Fibroblast of lung (primary cell): ENCODE results near the gene NFAM1. TPM values are rescaled to one million over a fixed set of nuclear protein-coding genes. Genes with fewer than 3 reads are reported as not detected.

Experiments used
- DNase-seq, 2 donors: peaks; one replicate each; pipeline versions ENCODE4 v3.0.0 to v3.0.0-alpha.2; 2010; ENCODE audit warnings: low read depth in 2 of 2
- H2AFZ ChIP-seq: 2 replicates; pipeline ENCODE4 v1.5.1; 2012; ENCODE audit warnings: low read length, control low read depth, inconsistent platforms
- H3K27ac ChIP-seq: 2 replicates; pipeline ENCODE4 v1.5.1; 2011; ENCODE audit warnings: low read length, control low read depth; ENCODE audit not compliant: insufficient read depth
- H3K27me3 ChIP-seq: 2 replicates; pipeline ENCODE4 v1.5.1; 2011; ENCODE audit warnings: mild to moderate bottlenecking, low read length; ENCODE audit not compliant: control insufficient read depth, insufficient read depth
- H3K36me3 ChIP-seq: 2 replicates; pipeline ENCODE4 v1.5.1; 2011; ENCODE audit warnings: low read length; ENCODE audit not compliant: control insufficient read depth, insufficient read depth
- H3K4me1 ChIP-seq: 2 replicates; pipeline ENCODE4 v1.5.1; 2011; ENCODE audit warnings: low read length; ENCODE audit not compliant: control insufficient read depth, insufficient read depth; ENCODE audit errors: extremely low read depth
- H3K4me2 ChIP-seq: 2 replicates; pipeline ENCODE4 v1.5.1; 2011; ENCODE audit warnings: low read length, control low read depth; ENCODE audit not compliant: insufficient read depth; ENCODE audit errors: extremely low read depth
- H3K4me3 ChIP-seq, 4 experiments: fragments of 200-600 bp in 1 of 4; sonication (generic) in 1 of 4; replicated peaks in 1 of 4; 2 replicates each; pipeline ENCODE4 v1.5.1; 2011 to 2016; ENCODE audit warnings: low read length in 4 of 4, low read depth in 3 of 4, mild to moderate bottlenecking in 3 of 4, control low read depth in 2 of 4, inconsistent platforms in 1 of 4, mixed read lengths in 1 of 4; ENCODE audit not compliant: insufficient read depth in 1 of 4; ENCODE audit errors: control extremely low read depth in 1 of 4
- H3K79me2 ChIP-seq: 2 replicates; pipeline ENCODE4 v1.5.1; 2012; ENCODE audit warnings: mild to moderate bottlenecking, low read length, inconsistent platforms; ENCODE audit not compliant: control insufficient read depth, insufficient read depth
- H3K9ac ChIP-seq: 2 replicates; pipeline ENCODE4 v1.5.1; 2011; ENCODE audit warnings: mild to moderate bottlenecking, low read length, control low read depth; ENCODE audit not compliant: insufficient read depth
- H3K9me3 ChIP-seq: 2 replicates; pipeline ENCODE4 v1.5.1; 2012; ENCODE audit warnings: low read depth, low read length; ENCODE audit not compliant: control insufficient read depth, insufficient read depth
- H4K20me1 ChIP-seq: 2 replicates; pipeline ENCODE4 v1.5.1; 2011; ENCODE audit warnings: low read length; ENCODE audit not compliant: control insufficient read depth, insufficient read depth; ENCODE audit errors: extremely low read depth
- EZH2 ChIP-seq: IDR thresholded peaks from 2 replicates; pipeline ENCODE4 v1.5.1; 2012; ENCODE audit warnings: low read length, control low read depth, mild to moderate bottlenecking; ENCODE audit errors: missing control alignments
- polyA plus RNA-seq, 2 donors: library from polyadenylated mRNA; depleted of rRNA in 1 of 2; stranded (reverse) in 1 of 2; unstranded in 1 of 2; fragments of >200 nt; gene quantifications; 2 replicates each; pipeline ENCODE4 v1.2.1, GENCODE V29; 2011 to 2012; ENCODE audit warnings: missing spikeins in 1 of 2
- total RNA-seq: library from RNA; depleted of rRNA; stranded (reverse); fragments of >200 nt; gene quantifications from 2 replicates; pipeline ENCODE4 v1.2.1, GENCODE V29; 2014
- TF ChIP-seq, protein P1 (sequence below), 2 donors: IDR thresholded peaks in 1 of 2; conservative IDR thresholded peaks in 1 of 2; 1 replicate in 1 of 2; 2 replicates in 1 of 2; pipeline ENCODE4 v1.5.1; 2011 to 2012; ENCODE audit warnings: low read length in 2 of 2, control low read depth in 1 of 2, inconsistent platforms in 1 of 2, low read depth in 1 of 2, mild to moderate bottlenecking in 1 of 2

NFAM1 gene
- total and polyA plus RNA-seq, 2 donors (not counting 1 experiment from before 2014, with no cell fraction given), result 0.17 TPM; not detected in 1

DNA sequence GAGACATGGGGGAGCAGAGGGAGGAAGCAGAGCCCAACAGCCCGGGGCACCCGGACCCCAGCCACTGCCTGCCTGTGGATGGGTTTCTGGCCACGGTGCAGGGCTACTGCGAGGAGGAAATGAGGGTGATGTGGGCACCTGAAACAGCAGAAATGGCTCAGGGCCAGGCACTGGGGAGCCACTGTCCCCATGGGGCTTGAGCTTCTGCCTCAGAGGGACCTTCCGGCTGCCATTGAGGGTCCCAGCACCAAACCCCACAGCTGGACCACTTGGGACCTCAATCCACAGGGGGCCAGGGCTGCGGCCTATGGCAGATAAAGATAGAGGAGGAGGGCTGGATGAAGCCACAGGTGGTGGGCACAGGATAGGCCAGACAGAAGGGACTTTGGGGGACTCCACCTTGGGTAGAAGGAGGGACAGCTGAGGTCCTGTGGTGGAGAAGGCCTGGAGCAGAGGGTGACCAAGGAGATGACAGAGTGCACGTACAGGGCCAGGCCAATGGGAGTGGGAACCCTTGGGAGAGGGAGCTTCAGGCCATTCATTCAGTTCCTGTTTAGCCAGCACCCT is 48.3 kb downstream of the NFAM1 start:
- no peak overlapping the region for H3K4me2 ChIP-seq
- H4K20me1 ChIP-seq, result no peaks in the 10 kb centered on the region
- H3K27me3 ChIP-seq, result peaks cover 4% of the 10 kb centered on the region
- no peaks in the 10 kb centered on the region for H3K36me3 ChIP-seq
- no peak overlapping the region for H3K9ac ChIP-seq
- DNase-seq, result no peak
- no peaks in the 10 kb centered on the region for H3K9me3 ChIP-seq
- H3K79me2 ChIP-seq, result no peaks in the 10 kb centered on the region
- H3K4me1 ChIP-seq, result no peaks in the 10 kb centered on the region
- H2AFZ ChIP-seq, result no peak overlapping the region
- no peak overlapping the region for H3K27ac ChIP-seq
- H3K4me3 ChIP-seq, result no peak overlapping the region
- no peak for TF ChIP-seq EZH2
- TF ChIP-seq, protein P1, sequence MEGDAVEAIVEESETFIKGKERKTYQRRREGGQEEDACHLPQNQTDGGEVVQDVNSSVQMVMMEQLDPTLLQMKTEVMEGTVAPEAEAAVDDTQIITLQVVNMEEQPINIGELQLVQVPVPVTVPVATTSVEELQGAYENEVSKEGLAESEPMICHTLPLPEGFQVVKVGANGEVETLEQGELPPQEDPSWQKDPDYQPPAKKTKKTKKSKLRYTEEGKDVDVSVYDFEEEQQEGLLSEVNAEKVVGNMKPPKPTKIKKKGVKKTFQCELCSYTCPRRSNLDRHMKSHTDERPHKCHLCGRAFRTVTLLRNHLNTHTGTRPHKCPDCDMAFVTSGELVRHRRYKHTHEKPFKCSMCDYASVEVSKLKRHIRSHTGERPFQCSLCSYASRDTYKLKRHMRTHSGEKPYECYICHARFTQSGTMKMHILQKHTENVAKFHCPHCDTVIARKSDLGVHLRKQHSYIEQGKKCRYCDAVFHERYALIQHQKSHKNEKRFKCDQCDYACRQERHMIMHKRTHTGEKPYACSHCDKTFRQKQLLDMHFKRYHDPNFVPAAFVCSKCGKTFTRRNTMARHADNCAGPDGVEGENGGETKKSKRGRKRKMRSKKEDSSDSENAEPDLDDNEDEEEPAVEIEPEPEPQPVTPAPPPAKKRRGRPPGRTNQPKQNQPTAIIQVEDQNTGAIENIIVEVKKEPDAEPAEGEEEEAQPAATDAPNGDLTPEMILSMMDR (conservative IDR thresholded peaks at IDR 0.05 in 1 of 2, IDR thresholded peaks at IDR 0.05 in 1 of 2; ENCODE audit: low read depth in 1 of 2, low read length in 2 of 2), result no peak

DNA sequence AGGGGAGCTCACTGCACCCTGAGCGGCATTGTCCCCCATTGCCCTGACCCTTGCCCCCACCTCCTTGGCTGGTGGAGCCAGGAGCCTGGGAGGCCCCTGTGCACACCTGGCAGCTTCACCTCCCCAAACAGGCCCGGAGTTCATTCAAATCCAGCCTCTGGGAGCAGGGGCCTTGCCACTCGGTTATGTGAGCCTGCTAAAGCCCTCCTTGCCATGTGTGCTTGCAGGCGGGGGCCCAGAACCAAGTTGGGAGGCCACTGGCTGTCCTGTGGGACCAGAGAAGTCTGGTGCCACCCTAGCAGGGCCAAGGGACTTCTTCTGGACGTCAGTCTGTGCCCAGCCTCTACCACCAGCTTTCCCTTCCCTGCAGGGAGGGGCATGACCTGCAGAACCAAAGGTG is 48.9 kb downstream of the NFAM1 start:
- H2AFZ ChIP-seq, result no peak overlapping the region
- no peaks in the 10 kb centered on the region for H3K9me3 ChIP-seq
- TF ChIP-seq EZH2, result no peak
- TF ChIP-seq, protein P1 (conservative IDR thresholded peaks at IDR 0.05 in 1 of 2, IDR thresholded peaks at IDR 0.05 in 1 of 2; ENCODE audit: low read depth in 1 of 2, low read length in 2 of 2), result no peak
- H3K9ac ChIP-seq, result no peak overlapping the region
- no peak overlapping the region for H3K4me3 ChIP-seq
- no peak for DNase-seq
- H3K4me2 ChIP-seq, result no peak overlapping the region
- no peaks in the 10 kb centered on the region for H4K20me1 ChIP-seq
- H3K36me3 ChIP-seq, result no peaks in the 10 kb centered on the region
- H3K27ac ChIP-seq, result no peak overlapping the region
- peaks cover 4% of the 10 kb centered on the region for H3K27me3 ChIP-seq
- H3K4me1 ChIP-seq, result no peaks in the 10 kb centered on the region
- no peaks in the 10 kb centered on the region for H3K79me2 ChIP-seq

DNA sequence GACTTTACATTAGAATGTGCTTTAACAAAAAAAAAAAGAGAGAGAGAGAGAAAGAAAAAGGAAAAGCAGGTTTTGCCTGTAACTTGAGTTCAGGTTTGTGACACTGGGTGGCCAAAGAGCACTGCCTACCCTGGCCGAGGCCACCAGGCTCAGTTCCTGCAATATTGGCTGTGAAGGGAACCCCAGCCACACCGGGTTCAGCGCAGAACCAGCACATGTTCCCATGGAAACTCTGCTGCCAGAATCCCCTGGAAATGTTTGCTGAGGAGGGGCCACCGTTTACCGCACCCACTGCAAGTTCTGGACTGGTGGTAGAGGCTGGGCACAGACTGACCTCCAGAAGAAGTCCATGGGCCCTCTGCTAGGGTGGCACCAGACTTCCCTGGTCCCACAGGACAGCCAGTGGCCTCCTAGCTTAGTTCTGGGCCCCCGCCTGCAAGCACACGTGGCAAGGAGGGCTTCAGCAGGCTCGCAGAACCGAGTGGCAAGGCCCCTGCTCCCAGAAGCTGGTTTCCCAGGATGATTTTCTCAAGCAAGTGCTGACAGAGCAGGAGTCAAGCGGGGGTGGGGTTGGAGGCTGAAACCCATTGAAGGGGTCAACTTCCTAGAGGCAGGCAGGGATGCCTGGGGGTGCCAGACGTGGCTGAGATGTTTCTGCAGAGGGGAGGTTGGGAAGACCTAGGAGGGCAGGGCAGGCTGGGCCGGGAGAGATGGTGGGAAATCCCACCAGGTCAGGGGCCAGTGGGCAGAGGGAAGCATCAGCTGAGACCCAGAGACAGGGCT is 51.2 kb downstream of the NFAM1 start:
- H3K4me1 ChIP-seq, result peaks cover 2% of the 10 kb centered on the region
- H3K4me2 ChIP-seq, result no peak overlapping the region
- peaks cover 4% of the 10 kb centered on the region for H3K27me3 ChIP-seq
- H3K27ac ChIP-seq, result no peak overlapping the region
- DNase-seq, result no peak
- H3K36me3 ChIP-seq, result no peaks in the 10 kb centered on the region
- TF ChIP-seq, protein P1 (conservative IDR thresholded peaks at IDR 0.05 in 1 of 2, IDR thresholded peaks at IDR 0.05 in 1 of 2; ENCODE audit: low read depth in 1 of 2, low read length in 2 of 2), result no peak
- no peak for TF ChIP-seq EZH2
- H3K9ac ChIP-seq, result no peak overlapping the region
- no peaks in the 10 kb centered on the region for H3K79me2 ChIP-seq
- no peak overlapping the region for H3K4me3 ChIP-seq
- H3K9me3 ChIP-seq, result no peaks in the 10 kb centered on the region
- H4K20me1 ChIP-seq, result no peaks in the 10 kb centered on the region
- H2AFZ ChIP-seq, result no peak overlapping the region
